Breast epithelium (tissue), 3 donors: ENCODE measurements around the gene FAM227A.

Experiments used
- CTCF ChIP-seq, 3 donors: fragments of 450-650 bp; IDR thresholded peaks; one replicate each; pipeline ENCODE4 v1.5.1; 2016 to 2017; ENCODE audit warnings: antibody characterized with exemption in 3 of 3, mild to moderate bottlenecking in 3 of 3, moderate library complexity in 3 of 3
- POLR2AphosphoS5 ChIP-seq, 3 donors: sonication (generic); formaldehyde crosslinking; IDR thresholded peaks; one replicate each; pipeline ENCODE4 v1.6.1; 2017; ENCODE audit warnings: antibody characterized with exemption in 3 of 3

GRCh38 chr22:38653741-38654140, 2.5 kb downstream of the FAM227A start:
- TF ChIP-seq CTCF (IDR thresholded peaks at IDR 0.05) (no peak), POLR2AphosphoS5 (IDR thresholded peaks at IDR 0.05) (no peak)
